Neural crest cell (in vitro differentiated cells): ENCODE data around the gene SUGP2. TPM values are rescaled to one million over a fixed set of nuclear protein-coding genes. Genes with fewer than 3 reads are reported as not detected.

ENCODE experiments used
- DNase-seq: peaks from one replicate; pipeline ENCODE4 v3.0.0; 2021; ENCODE audit warnings: low read depth, mixed read lengths, low spot score
- H3K27ac Mint-ChIP-seq: one replicate; pipeline ENCODE4 v1.8.0; 2021; ENCODE audit warnings: mild to moderate bottlenecking, mixed read lengths; ENCODE audit not compliant: unreplicated experiment
- H3K27me3 Mint-ChIP-seq: 2 replicates; pipeline ENCODE4 v1.8.0; 2021; ENCODE audit warnings: low read depth, mild to moderate bottlenecking, mixed read lengths
- H3K36me3 Mint-ChIP-seq: 2 replicates; pipeline ENCODE4 v1.8.0; 2021; ENCODE audit warnings: low read depth, mild to moderate bottlenecking, mixed read lengths
- H3K4me1 Mint-ChIP-seq: 2 replicates; pipeline ENCODE4 v1.8.0; 2021; ENCODE audit warnings: mixed read lengths
- H3K4me3 Mint-ChIP-seq: one replicate; pipeline ENCODE4 v1.8.0; 2021; ENCODE audit warnings: mild to moderate bottlenecking, mixed read lengths
- H3K9me3 Mint-ChIP-seq: 2 replicates; pipeline ENCODE4 v1.8.0; 2021; ENCODE audit warnings: mixed read lengths
- CTCF ChIP-seq: fragments of 200-600 bp; sonication (generic); conservative IDR thresholded peaks from 2 replicates; pipeline ENCODE4 v1.5.0; 2021; ENCODE audit warnings: antibody characterized with exemption, mild to moderate bottlenecking
- total RNA-seq: library from RNA; stranded (reverse); gene quantifications from 2 replicates; pipeline ENCODE4 v1.2.1, GENCODE V29; 2021

The SUGP2 gene
- total RNA-seq, 1 donor from 2014 or later: 160 TPM

- Mint-ChIP-seq H3K27ac (no peak overlapping the region), H3K4me1 (peaks cover 14% of the 10 kb centered on the region), H3K9me3 (no peaks in the 10 kb centered on the region), H3K36me3 (peaks cover 4% of the 10 kb centered on the region), H3K4me3 (no peak overlapping the region), H3K27me3 (peaks cover 4% of the 10 kb centered on the region)
- no peak for DNase-seq
- no peak for TF ChIP-seq CTCF
Measured at GRCh38 chr19:18989316-18989715, 44.0 kb downstream of the SUGP2 start.

DNA sequence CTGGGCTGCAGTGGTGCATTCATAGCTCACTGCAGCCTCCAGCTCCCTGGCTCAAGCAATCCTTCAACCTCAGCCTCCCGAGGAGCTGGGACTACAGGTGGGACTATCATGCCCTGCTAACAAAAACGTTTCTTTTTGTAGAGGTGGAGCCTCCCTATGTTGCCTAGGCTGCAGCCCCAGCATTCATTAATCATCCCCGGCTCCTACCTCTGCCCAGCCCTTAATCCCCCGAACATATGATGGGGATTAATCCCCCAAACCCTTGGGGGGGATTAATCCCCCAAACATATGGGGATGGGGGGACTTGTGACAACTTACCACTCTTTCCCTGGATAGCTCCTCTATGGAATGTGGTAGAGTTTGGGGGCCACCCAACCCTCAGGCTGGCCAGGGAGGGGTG, 45.9 kb downstream of the SUGP2 start:
- Mint-ChIP-seq H3K27ac (no peak overlapping the region), H3K4me3 (no peak overlapping the region), H3K27me3 (peaks cover 9% of the 10 kb centered on the region), H3K36me3 (no peaks in the 10 kb centered on the region), H3K4me1 (peaks cover 14% of the 10 kb centered on the region), H3K9me3 (no peaks in the 10 kb centered on the region)
- DNase-seq: no peak
- TF ChIP-seq CTCF: no peak

DNA sequence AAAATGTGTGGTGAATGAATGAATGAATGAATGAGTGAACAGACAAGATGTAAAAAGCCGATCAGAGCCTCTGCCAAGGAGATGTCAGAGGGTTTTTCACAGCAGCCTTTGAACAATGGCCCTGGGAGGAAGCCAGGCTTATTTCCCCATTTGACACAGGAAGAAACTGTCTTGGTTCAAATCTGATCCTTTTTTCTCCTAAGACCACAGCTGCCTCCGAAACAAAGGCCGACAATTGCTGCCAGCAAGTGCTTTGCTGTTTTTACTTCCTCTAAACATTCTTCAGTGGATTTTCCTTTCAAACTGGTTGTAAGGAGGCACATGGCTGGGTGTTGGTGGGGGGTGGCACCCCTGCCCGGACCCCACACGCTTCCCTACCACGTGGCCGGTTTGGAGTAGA, 48.1 kb downstream of the SUGP2 start:
- no peak for TF ChIP-seq CTCF

GRCh38 chr19:18984251-18984650, 49.1 kb downstream of the SUGP2 start:
- H3K9me3 Mint-ChIP-seq: no peaks in the 10 kb centered on the region
- peaks cover 14% of the 10 kb centered on the region for H3K4me1 Mint-ChIP-seq
- TF ChIP-seq CTCF: no peak
- no peak overlapping the region for H3K27ac Mint-ChIP-seq
- H3K27me3 Mint-ChIP-seq: peaks cover 9% of the 10 kb centered on the region
- DNase-seq: no peak
- H3K4me3 Mint-ChIP-seq: no peak overlapping the region
- no peaks in the 10 kb centered on the region for H3K36me3 Mint-ChIP-seq

More for the DNA sequence above, 48.1 kb downstream of the SUGP2 start:
- Mint-ChIP-seq H3K9me3 (no peaks in the 10 kb centered on the region), H3K27ac (peak overlapping the region; percentile 19), H3K27me3 (peaks cover 9% of the 10 kb centered on the region), H3K36me3 (no peaks in the 10 kb centered on the region), H3K4me1 (peaks cover 14% of the 10 kb centered on the region), H3K4me3 (no peak overlapping the region)
- DNase-seq: no peak

GRCh38 chr19:18982669-18983068, 50.6 kb downstream of the SUGP2 start:
- H3K36me3 Mint-ChIP-seq: no peaks in the 10 kb centered on the region
- H3K4me1 Mint-ChIP-seq: peaks cover 19% of the 10 kb centered on the region
- peaks cover 9% of the 10 kb centered on the region for H3K27me3 Mint-ChIP-seq
- no peak overlapping the region for H3K27ac Mint-ChIP-seq
- no peak for TF ChIP-seq CTCF
- H3K4me3 Mint-ChIP-seq: no peak overlapping the region
- DNase-seq: no peak
- no peaks in the 10 kb centered on the region for H3K9me3 Mint-ChIP-seq
